Osteocyte (in vitro differentiated cells): ENCODE results near the gene AQP11. TPM values are rescaled to one million over a fixed set of nuclear protein-coding genes. Genes with fewer than 3 reads are reported as not detected.
"Not testable (repeated sequence)": the region's sequence is repeated elsewhere in the genome, so short reads cannot be mapped to it uniquely, and the experiment has no call there.

Source experiments
- DNase-seq: peaks from one replicate; pipeline ENCODE4 v3.0.0; 2021; ENCODE audit warnings: mixed read lengths; ENCODE audit not compliant: unreplicated experiment; ENCODE audit errors: extremely low spot score
- H3K27ac Mint-ChIP-seq: one replicate; pipeline ENCODE4 v1.8.0; 2021; ENCODE audit warnings: mild to moderate bottlenecking, mixed read lengths; ENCODE audit not compliant: unreplicated experiment
- H3K27me3 Mint-ChIP-seq: one replicate; pipeline ENCODE4 v1.8.0; 2021; ENCODE audit warnings: mixed read lengths; ENCODE audit not compliant: unreplicated experiment
- H3K36me3 Mint-ChIP-seq: one replicate; pipeline ENCODE4 v1.8.0; 2021; ENCODE audit warnings: mixed read lengths; ENCODE audit not compliant: unreplicated experiment
- H3K4me1 Mint-ChIP-seq: one replicate; pipeline ENCODE4 v1.8.0; 2021; ENCODE audit warnings: mixed read lengths; ENCODE audit not compliant: unreplicated experiment
- H3K4me3 Mint-ChIP-seq: one replicate; pipeline ENCODE4 v1.8.0; 2021; ENCODE audit warnings: mild to moderate bottlenecking, moderate library complexity, mixed read lengths; ENCODE audit not compliant: unreplicated experiment
- H3K9me3 Mint-ChIP-seq: one replicate; pipeline ENCODE4 v1.8.0; 2021; ENCODE audit warnings: mixed read lengths; ENCODE audit not compliant: unreplicated experiment
- total RNA-seq: library from RNA; stranded (reverse); gene quantifications from 2 replicates; pipeline ENCODE4 v1.2.1, GENCODE V29; 2021
- TF ChIP-seq, protein P1 (sequence below): fragments of 200-600 bp; sonication (generic); IDR thresholded peaks from 2 replicates; pipeline ENCODE4 v1.5.0; 2021; ENCODE audit warnings: antibody characterized with exemption, mild to moderate bottlenecking, moderate library complexity

Gene AQP11
- total RNA-seq, 1 donor from 2014 or later: 0.91 TPM

- Mint-ChIP-seq H3K27ac (no peak overlapping the region), H3K9me3 (peaks cover 4% of the 10 kb centered on the region), H3K4me3 (no peak overlapping the region), H3K4me1 (no peaks in the 10 kb centered on the region), H3K27me3 (peaks cover 3% of the 10 kb centered on the region), H3K36me3 (no peaks in the 10 kb centered on the region)
- peak; percentile 30 for DNase-seq
- TF ChIP-seq, protein P1, sequence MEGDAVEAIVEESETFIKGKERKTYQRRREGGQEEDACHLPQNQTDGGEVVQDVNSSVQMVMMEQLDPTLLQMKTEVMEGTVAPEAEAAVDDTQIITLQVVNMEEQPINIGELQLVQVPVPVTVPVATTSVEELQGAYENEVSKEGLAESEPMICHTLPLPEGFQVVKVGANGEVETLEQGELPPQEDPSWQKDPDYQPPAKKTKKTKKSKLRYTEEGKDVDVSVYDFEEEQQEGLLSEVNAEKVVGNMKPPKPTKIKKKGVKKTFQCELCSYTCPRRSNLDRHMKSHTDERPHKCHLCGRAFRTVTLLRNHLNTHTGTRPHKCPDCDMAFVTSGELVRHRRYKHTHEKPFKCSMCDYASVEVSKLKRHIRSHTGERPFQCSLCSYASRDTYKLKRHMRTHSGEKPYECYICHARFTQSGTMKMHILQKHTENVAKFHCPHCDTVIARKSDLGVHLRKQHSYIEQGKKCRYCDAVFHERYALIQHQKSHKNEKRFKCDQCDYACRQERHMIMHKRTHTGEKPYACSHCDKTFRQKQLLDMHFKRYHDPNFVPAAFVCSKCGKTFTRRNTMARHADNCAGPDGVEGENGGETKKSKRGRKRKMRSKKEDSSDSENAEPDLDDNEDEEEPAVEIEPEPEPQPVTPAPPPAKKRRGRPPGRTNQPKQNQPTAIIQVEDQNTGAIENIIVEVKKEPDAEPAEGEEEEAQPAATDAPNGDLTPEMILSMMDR: no peak
Observed at GRCh38 chr11:77560605-77561004, 29.1 kb upstream of the AQP11 start.

DNA sequence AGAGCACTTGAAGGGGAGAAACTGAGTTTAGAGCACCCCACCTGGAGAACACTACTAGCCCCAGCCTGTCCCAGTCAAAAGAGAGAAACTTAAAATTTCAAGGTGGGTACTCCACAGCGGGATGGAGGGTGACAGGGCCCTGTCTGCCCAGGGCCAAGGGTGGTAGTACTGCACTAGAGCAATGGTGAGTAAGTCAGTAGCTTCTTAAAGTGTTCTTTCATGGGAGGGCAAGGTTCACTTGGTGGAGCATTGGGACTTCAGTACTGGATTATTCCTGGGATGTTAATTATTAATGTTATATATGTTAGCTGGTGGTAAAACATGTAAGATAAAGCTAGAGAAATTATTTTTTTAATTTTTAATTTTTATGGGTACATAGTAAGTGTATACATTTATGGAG, 28.5 kb upstream of the AQP11 start:
- TF ChIP-seq, protein P1: no peak
- Mint-ChIP-seq H3K36me3 (no peaks in the 10 kb centered on the region), H3K9me3 (peaks cover 4% of the 10 kb centered on the region), H3K27ac (no peak overlapping the region), H3K4me3 (no peak overlapping the region), H3K27me3 (peaks cover 5% of the 10 kb centered on the region), H3K4me1 (no peaks in the 10 kb centered on the region)
- DNase-seq: peak; percentile 30

GRCh38 chr11:77568306-77568705, 21.4 kb upstream of the AQP11 start:
- H3K4me1 Mint-ChIP-seq: peaks cover 2% of the 10 kb centered on the region

GRCh38 chr11:77568916-77569675, 20.7 kb upstream of the AQP11 start:
- no peak overlapping the region for H3K4me3 Mint-ChIP-seq
- peaks cover 14% of the 10 kb centered on the region for H3K27me3 Mint-ChIP-seq
- peaks cover 2% of the 10 kb centered on the region for H3K4me1 Mint-ChIP-seq
- no peaks in the 10 kb centered on the region for H3K36me3 Mint-ChIP-seq
- TF ChIP-seq, protein P1: no peak
- peaks cover 4% of the 10 kb centered on the region for H3K9me3 Mint-ChIP-seq
- H3K27ac Mint-ChIP-seq: no peak overlapping the region
- DNase-seq: peak; percentile 68

More at GRCh38 chr11:77568306-77568705, 21.4 kb upstream of the AQP11 start:
- TF ChIP-seq, protein P1: no peak
- Mint-ChIP-seq H3K27me3 (peaks cover 14% of the 10 kb centered on the region), H3K27ac (no peak overlapping the region), H3K9me3 (peaks cover 4% of the 10 kb centered on the region), H3K36me3 (no peaks in the 10 kb centered on the region), H3K4me3 (no peak overlapping the region)
- peak; percentile 66 for DNase-seq

DNA sequence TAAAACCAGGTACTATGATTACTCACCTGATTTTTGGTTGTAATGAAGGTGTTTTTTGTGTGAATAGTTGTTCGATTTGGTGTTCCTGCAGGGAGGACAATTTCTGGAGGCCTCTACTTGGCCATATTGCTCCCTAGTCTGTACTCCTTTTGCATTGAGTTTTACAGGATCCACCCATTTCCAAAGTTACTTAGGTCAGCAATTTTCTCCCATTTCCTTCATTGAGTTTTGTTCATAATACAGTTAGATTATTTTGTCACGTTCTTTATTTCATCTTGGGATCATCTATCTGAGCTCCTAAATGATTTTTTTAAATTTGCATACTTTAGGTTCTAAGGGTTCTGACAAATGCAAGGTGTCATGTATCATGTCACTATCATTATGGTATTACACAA, 20.1 kb upstream of the AQP11 start:
- Mint-ChIP-seq H3K4me3 (no peak overlapping the region), H3K27me3 (peaks cover 14% of the 10 kb centered on the region), H3K36me3 (no peaks in the 10 kb centered on the region), H3K4me1 (peaks cover 2% of the 10 kb centered on the region), H3K9me3 (peaks cover 4% of the 10 kb centered on the region), H3K27ac (no peak overlapping the region)
- TF ChIP-seq, protein P1: no peak
- no peak for DNase-seq

DNA sequence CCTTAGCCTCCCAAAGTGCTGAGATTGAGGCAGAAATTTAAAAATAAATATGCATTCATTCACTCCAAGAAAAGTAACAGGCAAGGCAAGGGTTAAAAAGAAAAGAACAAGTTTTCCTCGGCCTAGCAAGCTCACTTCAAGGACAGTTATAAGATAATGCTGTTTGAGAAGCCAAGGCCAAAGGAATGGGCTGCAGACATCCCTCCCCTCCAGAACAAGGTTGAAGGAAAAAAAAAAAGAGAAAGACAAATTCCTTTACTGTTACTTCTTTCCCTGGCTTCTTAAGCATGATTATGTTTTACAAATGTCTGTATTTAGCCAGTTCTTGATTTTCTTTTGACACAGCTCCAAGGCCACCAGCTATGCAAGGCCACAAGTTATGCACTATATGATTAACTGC, 18.9 kb upstream of the AQP11 start:
- H3K4me1 Mint-ChIP-seq, H3K27ac Mint-ChIP-seq, H3K9me3 Mint-ChIP-seq, H3K4me3 Mint-ChIP-seq, DNase-seq, H3K36me3 Mint-ChIP-seq: not testable (repeated sequence)
- peaks cover 11% of the 10 kb centered on the region for H3K27me3 Mint-ChIP-seq

DNA sequence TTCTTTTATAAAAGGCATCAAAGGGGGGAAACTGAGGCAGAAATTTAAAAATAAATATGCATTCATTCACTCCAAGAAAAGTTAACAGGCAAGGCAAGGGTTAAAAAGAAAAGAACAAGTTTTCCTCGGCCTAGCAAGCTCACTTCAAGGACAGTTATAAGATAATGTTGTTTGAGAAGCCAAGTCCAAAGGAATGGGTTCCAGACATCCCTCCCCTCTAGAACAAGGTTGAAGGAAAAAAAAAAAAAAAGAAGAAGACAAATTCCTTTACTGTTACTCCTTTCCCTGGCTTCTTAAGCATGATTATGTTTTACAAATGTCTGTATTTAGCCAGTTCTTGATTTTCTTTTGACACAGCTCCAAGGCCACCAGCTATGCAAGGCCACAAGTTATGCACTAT, 14.3 kb upstream of the AQP11 start:
- DNase-seq, H3K27me3 Mint-ChIP-seq, H3K4me3 Mint-ChIP-seq, H3K27ac Mint-ChIP-seq, H3K36me3 Mint-ChIP-seq, H3K9me3 Mint-ChIP-seq, H3K4me1 Mint-ChIP-seq: not testable (repeated sequence)
